Esophagus muscularis mucosa (tissue), 4 donors: ENCODE data around the gene IQCM. TPM values are rescaled to one million over a fixed set of nuclear protein-coding genes. Genes with fewer than 3 reads are reported as not detected.

ENCODE experiments used
- DNase-seq: peaks from one replicate; pipeline ENCODE4 v3.0.0-alpha.2; 2017; ENCODE audit errors: extremely low spot score
- H3K27ac ChIP-seq, 4 donors: fragments of 200-600 bp; sonication (generic); replicated peaks in 1 of 4; 1 replicate in 3 of 4; 2 replicates in 1 of 4; pipeline ENCODE4 v1.5.1; 2016 to 2019; ENCODE audit warnings: mild to moderate bottlenecking in 1 of 4
- H3K27me3 ChIP-seq, 4 donors: fragments of 200-600 bp; sonication (generic); one replicate each; pipeline versions ENCODE4 v1.5.1 to v1.6.0; 2016 to 2019
- H3K36me3 ChIP-seq, 4 donors: fragments of 200-600 bp; sonication (generic); one replicate each; pipeline ENCODE4 v1.5.1; 2016 to 2019
- H3K4me1 ChIP-seq, 4 donors: fragments of 200-600 bp; sonication (generic); one replicate each; pipeline ENCODE4 v1.5.1; 2016 to 2019
- H3K4me3 ChIP-seq, 4 donors: fragments of 200-600 bp; sonication (generic); 1 replicate in 2 of 4; 2 replicates in 2 of 4; pipeline ENCODE4 v1.5.1; 2016 to 2019; ENCODE audit warnings: mild to moderate bottlenecking in 4 of 4, moderate library complexity in 1 of 4
- H3K9me3 ChIP-seq, 4 donors: fragments of 200-600 bp; sonication (generic); 1 replicate in 3 of 4; 2 replicates in 1 of 4; pipeline ENCODE4 v1.5.1; 2016 to 2019
- CTCF ChIP-seq, 3 experiments: fragments of 200-600 bp in 2 of 3; fragments of 450-650 bp in 1 of 3; sonication (generic) in 2 of 3; IDR thresholded peaks; one replicate each; pipeline ENCODE4 v1.5.1; 2017 to 2019; ENCODE audit warnings: antibody characterized with exemption in 3 of 3, mild to moderate bottlenecking in 2 of 3, moderate library complexity in 1 of 3
- EP300 ChIP-seq: sonication (generic); formaldehyde crosslinking; IDR thresholded peaks from one replicate; pipeline ENCODE4 v1.6.1; 2017; ENCODE audit warnings: antibody characterized with exemption
- POLR2A ChIP-seq: fragments of 450-650 bp; IDR thresholded peaks from one replicate; pipeline ENCODE4 v1.6.1; 2017; ENCODE audit warnings: antibody characterized with exemption, moderate library complexity, mild to moderate bottlenecking, low read depth
- POLR2AphosphoS5 ChIP-seq, 2 donors: sonication (generic); formaldehyde crosslinking; IDR thresholded peaks; one replicate each; pipeline ENCODE4 v1.6.1; 2017; ENCODE audit warnings: antibody characterized with exemption in 2 of 2
- WGBS: methylation state at CpG from one replicate; pipeline ENCODE4 v1.1.5; 2018; 5-methylcytosine and 5-hydroxymethylcytosine counted together
- intact Hi-C: fragments of 100-400 bp; cut with DNase I; formaldehyde crosslinking; loops from one replicate; pipeline ENCODE4 v1.15.1; 2023
- total RNA-seq, 4 donors: library from RNA; depleted of rRNA; stranded (reverse); fragments of >200 nt; gene quantifications; one replicate each; pipeline versions ENCODE4 v1.1.0 to v1.2.1, GENCODE V29; 2016

The IQCM gene
- total RNA-seq, 4 donors from 2014 or later = not detected

DNA sequence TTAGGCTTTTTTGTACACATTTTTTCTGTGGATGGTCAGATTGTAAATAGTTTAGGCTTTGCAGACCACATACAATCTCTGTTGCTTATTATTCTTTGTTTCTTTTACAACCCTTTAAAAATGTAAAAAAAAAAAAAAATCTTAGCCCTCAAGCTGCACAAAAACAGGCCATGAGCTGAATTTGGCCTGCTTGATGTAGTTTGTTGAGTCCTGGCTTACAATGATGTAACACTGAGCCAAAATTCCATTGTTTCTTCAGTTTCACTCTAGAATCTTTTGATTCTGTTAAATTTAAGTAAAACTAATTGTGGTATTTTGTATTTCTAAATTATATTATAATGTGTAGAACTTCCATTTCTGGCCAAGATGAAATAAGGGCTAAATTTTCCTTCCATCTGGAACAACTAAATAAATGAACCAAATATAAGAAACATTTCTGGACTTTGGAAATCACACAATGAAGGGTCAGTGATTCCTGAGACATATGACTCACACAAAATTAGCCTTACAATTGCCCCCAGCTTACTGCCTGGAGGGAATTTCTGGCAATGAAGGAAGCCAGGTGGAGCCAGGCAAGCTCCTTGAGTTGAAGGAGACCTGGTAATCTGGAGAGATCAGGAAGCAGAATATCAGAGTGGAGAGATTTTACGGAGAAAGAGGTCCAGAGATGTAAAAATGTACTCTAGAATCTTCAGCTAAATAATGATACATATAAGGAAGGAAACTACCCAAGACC, 29.8 kb downstream of the IQCM start:
- Histone ChIP-seq H3K9me3 (no peaks in the 10 kb centered on the region), H3K36me3 (no peaks in the 10 kb centered on the region), H3K4me1 (no peaks in the 10 kb centered on the region), H3K4me3 (no peak overlapping the region), H3K27ac (no peak overlapping the region), H3K27me3 (no peaks in the 10 kb centered on the region)
- DNase-seq = no peak
- 80% methylated on average over 1 of the region's 1 CpG for WGBS
- TF ChIP-seq EP300 (no peak), POLR2AphosphoS5 (IDR thresholded peaks at IDR 0.05) (no peak), POLR2A (no peak), CTCF (IDR thresholded peaks at IDR 0.05) (no peak)
- intact Hi-C loops = no loop called here

DNA sequence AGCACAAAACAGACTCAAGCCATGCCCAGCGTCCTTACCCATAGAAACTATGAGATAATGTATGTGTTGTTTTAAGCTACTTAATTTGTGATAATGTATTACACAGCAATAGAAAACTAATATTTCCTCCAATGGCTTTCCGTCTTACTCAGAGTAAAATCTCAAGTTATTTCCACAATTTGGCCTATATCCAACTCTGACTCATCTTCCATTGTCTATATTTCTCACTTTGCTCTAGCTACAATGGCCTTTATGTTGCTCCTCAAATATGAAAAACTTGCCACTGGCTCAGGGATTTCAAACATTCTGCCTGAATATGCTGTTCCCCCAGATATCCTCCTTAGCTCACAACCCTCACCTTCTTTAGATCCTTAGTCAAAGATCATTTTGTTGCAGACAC, 31.6 kb downstream of the IQCM start:
- intact Hi-C loops = no loop called here
- Histone ChIP-seq H3K9me3 (no peaks in the 10 kb centered on the region), H3K4me3 (no peak overlapping the region), H3K36me3 (no peaks in the 10 kb centered on the region), H3K27me3 (no peaks in the 10 kb centered on the region), H3K4me1 (no peaks in the 10 kb centered on the region), H3K27ac (no peak overlapping the region)
- TF ChIP-seq CTCF (IDR thresholded peaks at IDR 0.05) = no peak
- no peak for TF ChIP-seq EP300
- no peak for TF ChIP-seq POLR2AphosphoS5 (IDR thresholded peaks at IDR 0.05)
- no peak for TF ChIP-seq POLR2A
- DNase-seq = no peak
- WGBS = 74% methylated on average over 2 of the region's 2 CpGs

GRCh38 chr4:149781150-149781549, 34.5 kb downstream of the IQCM start:
- no peak for DNase-seq
- intact Hi-C loops = no loop called here
- Histone ChIP-seq H3K9me3 (no peaks in the 10 kb centered on the region), H3K27me3 (no peaks in the 10 kb centered on the region), H3K27ac (no peak overlapping the region), H3K4me3 (no peak overlapping the region), H3K4me1 (no peaks in the 10 kb centered on the region), H3K36me3 (no peaks in the 10 kb centered on the region)
- WGBS = 65% methylated on average over 3 of the region's 3 CpGs
- no peak for TF ChIP-seq CTCF (IDR thresholded peaks at IDR 0.05)
- TF ChIP-seq EP300 = no peak
- no peak for TF ChIP-seq POLR2AphosphoS5 (IDR thresholded peaks at IDR 0.05)
- no peak for TF ChIP-seq POLR2A

DNA sequence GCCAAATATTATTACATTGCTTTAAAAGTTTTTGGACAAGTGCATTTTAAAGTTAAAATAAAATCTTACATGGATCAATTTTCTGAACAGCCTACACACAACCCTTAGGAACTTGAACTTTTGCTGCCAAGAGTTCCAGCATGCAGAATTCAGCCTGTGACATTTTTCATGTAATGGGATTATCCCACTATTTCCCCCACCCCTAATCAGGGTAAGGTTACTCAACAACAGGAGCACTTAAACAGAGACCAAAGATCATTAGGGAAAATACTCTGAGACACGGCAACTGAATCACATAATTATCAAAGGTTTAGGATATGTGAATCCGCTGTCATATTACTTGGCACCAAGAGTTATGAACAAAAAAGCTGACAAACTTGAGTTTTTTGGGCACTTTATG, 47.2 kb downstream of the IQCM start:
- intact Hi-C loops = no loop called here
- no peak overlapping the region for H3K27ac ChIP-seq
- no peak overlapping the region for H3K4me3 ChIP-seq
- no peaks in the 10 kb centered on the region for H3K36me3 ChIP-seq
- DNase-seq = no peak
- TF ChIP-seq CTCF (IDR thresholded peaks at IDR 0.05) (no peak), POLR2AphosphoS5 (IDR thresholded peaks at IDR 0.05) (no peak), POLR2A (no peak), EP300 (no peak)
- no peaks in the 10 kb centered on the region for H3K4me1 ChIP-seq
- H3K27me3 ChIP-seq = no peaks in the 10 kb centered on the region
- H3K9me3 ChIP-seq = no peaks in the 10 kb centered on the region
- 79% methylated on average over 2 of the region's 2 CpGs for WGBS

GRCh38 chr4:149766135-149766534, 49.5 kb downstream of the IQCM start:
- H3K4me1 ChIP-seq = no peaks in the 10 kb centered on the region
- no peaks in the 10 kb centered on the region for H3K36me3 ChIP-seq
- intact Hi-C loops = no loop called here
- DNase-seq = no peak
- H3K27ac ChIP-seq = no peak overlapping the region
- H3K4me3 ChIP-seq = no peak overlapping the region
- H3K9me3 ChIP-seq = no peaks in the 10 kb centered on the region
- 89% methylated on average over 1 of the region's 1 CpG for whole genome bisulfite sequencing
- no peak for TF ChIP-seq POLR2A
- TF ChIP-seq EP300 = no peak
- TF ChIP-seq POLR2AphosphoS5 (IDR thresholded peaks at IDR 0.05) = no peak
- TF ChIP-seq CTCF (IDR thresholded peaks at IDR 0.05) = no peak
- H3K27me3 ChIP-seq = no peaks in the 10 kb centered on the region
